HT-29 (cell line): ENCODE data around the gene PPARA. TPM values are rescaled to one million over a fixed set of nuclear protein-coding genes. Genes with fewer than 3 reads are reported as not detected.

ENCODE experiments used
- DNase-seq: peaks from one replicate; pipeline ENCODE4 v3.0.0-alpha.2; 2015; ENCODE audit warnings: low spot score
- total RNA-seq: library from RNA; depleted of rRNA; stranded (reverse); fragments of >200 nt; shearing (Covaris generic); gene quantifications from 2 replicates; pipeline ENCODE4 v1.2.3, GENCODE V29; 2014

PPARA gene
- total RNA-seq, 1 experiment from 2014 or later: 18.1 TPM

GRCh38 chr22:46203601-46203980 lies 53.3 kb downstream of the PPARA start:
- DNase-seq: no peak

- DNase-seq: no peak
Observed at GRCh38 chr22:46209262-46209661, 58.9 kb downstream of the PPARA start.

GRCh38 chr22:46212195-46212594 lies 61.9 kb downstream of the PPARA start:
- no peak for DNase-seq

- DNase-seq: no peak
Observed at GRCh38 chr22:46213052-46213451, 62.7 kb downstream of the PPARA start.

GRCh38 chr22:46214149-46214548 lies 63.8 kb downstream of the PPARA start:
- DNase-seq: no peak

GRCh38 chr22:46214616-46215015 lies 64.3 kb downstream of the PPARA start:
- no peak for DNase-seq

- DNase-seq: no peak
Observed at GRCh38 chr22:46219636-46220035, 69.3 kb downstream of the PPARA start.

- DNase-seq: no peak
Observed at GRCh38 chr22:46220921-46221320, 70.6 kb downstream of the PPARA start.

GRCh38 chr22:46224044-46224897 lies 73.9 kb downstream of the PPARA start:
- no peak for DNase-seq

GRCh38 chr22:46224898-46225290 lies 74.6 kb downstream of the PPARA start:
- DNase-seq: no peak

- DNase-seq: no peak
Observed at GRCh38 chr22:46225631-46226030, 75.3 kb downstream of the PPARA start.

- DNase-seq: no peak
Observed at GRCh38 chr22:46226577-46226976, 76.3 kb downstream of the PPARA start.

- DNase-seq: no peak
Observed at GRCh38 chr22:46229701-46230100, 79.4 kb downstream of the PPARA start.

GRCh38 chr22:46230262-46230901 lies 80.1 kb downstream of the PPARA start:
- no peak for DNase-seq

GRCh38 chr22:46233231-46233630 lies 82.9 kb downstream of the PPARA start:
- no peak for DNase-seq

- no peak for DNase-seq
Observed at GRCh38 chr22:46234969-46235368, 84.6 kb downstream of the PPARA start.

GRCh38 chr22:46237453-46238124 lies 87.3 kb downstream of the PPARA start:
- DNase-seq: no peak

GRCh38 chr22:46238541-46238940 lies 88.2 kb downstream of the PPARA start:
- no peak for DNase-seq

GRCh38 chr22:46239261-46240048 lies 89.1 kb downstream of the PPARA start:
- DNase-seq: no peak

GRCh38 chr22:46240073-46240472 lies 89.7 kb downstream of the PPARA start:
- DNase-seq: no peak

GRCh38 chr22:46240506-46240905 lies 90.2 kb downstream of the PPARA start:
- DNase-seq: no peak

- DNase-seq: no peak
Observed at GRCh38 chr22:46240907-46241306, 90.6 kb downstream of the PPARA start.
